K562 (cell line): Measurements from ENCODE around the gene GABRA6. TPM values are rescaled to one million over a fixed set of nuclear protein-coding genes. Genes with fewer than 3 reads are reported as not detected.

Experiments used
- ATAC-seq: fragments of 200-7000 bp; cut with Tn5 transposase; 3 replicates; pipeline ENCODE4 v1.9.1; 2020; ENCODE audit warnings: moderate library complexity
- BruUV-seq: library from RNA; stranded (reverse); fragments of 400-500 nt; replicated peaks from 2 replicates; lab custom pipeline; 2021; lab: Mats Ljungman, UMichigan
- CTCF ChIA-PET: fragments of 300-600 bp; formaldehyde crosslinking; extraction: SDS; loops from one replicate; lab custom pipeline; 2021; ENCODE audit warnings: low intra/inter-chr PET ratio; lab: Yijun Ruan, JAX
- POLR2A ChIA-PET: fragments of 300-600, 350-650 bp; sonication (Branson Sonifier 250); formaldehyde crosslinking; extraction: SDS; loops from one replicate; lab custom pipeline; 2021; ENCODE audit warnings: antibody characterized with exemption, inconsistent platforms; lab: Yijun Ruan, JAX
- DNase-seq, 4 experiments: peaks; one replicate each; pipeline versions ENCODE4 v3.0.0 to v3.0.0-alpha.2; 2011 to 2018; ENCODE audit warnings: low spot score in 3 of 4, mixed read lengths in 3 of 4; ENCODE audit errors: extremely low read depth in 1 of 4
- FAIRE-seq: peaks from 2 replicates; lab custom pipeline; 2011; peaks lifted over from hg19 to GRCh38; lab: Jason Lieb, UNC
- H2AFZ ChIP-seq: 2 replicates; pipeline ENCODE4 v1.6.0; 2011; ENCODE audit warnings: low read depth, low read length, control low read depth, inconsistent platforms
- H3K27ac ChIP-seq: fragments of 200-600 bp; 3 replicates; pipeline ENCODE4 v1.8.0; 2011; ENCODE audit warnings: low read depth, mild to moderate bottlenecking, control low read depth, inconsistent platforms, low read length, moderate library complexity, mixed read lengths; ENCODE audit errors: extremely low read depth
- H3K27me3 ChIP-seq, 2 experiments: fragments of 300-600 bp in 1 of 2; 2 replicates in 1 of 2; 3 replicates in 1 of 2; pipeline versions ENCODE4 v1.6.0 to v1.8.0; 2011; ENCODE audit warnings: inconsistent platforms in 2 of 2, low read length in 2 of 2, mild to moderate bottlenecking in 1 of 2, mixed read lengths in 1 of 2, moderate library complexity in 1 of 2; ENCODE audit not compliant: control insufficient read depth in 2 of 2, insufficient read depth in 2 of 2
- H3K36me3 ChIP-seq: fragments of 300-600 bp; 3 replicates; pipeline ENCODE4 v1.8.0; 2011; ENCODE audit warnings: mild to moderate bottlenecking, low read length, inconsistent platforms; ENCODE audit not compliant: control insufficient read depth, insufficient read depth
- H3K4me1 ChIP-seq, 2 experiments: fragments of 200-600 bp in 1 of 2; replicated peaks in 1 of 2; 2 replicates in 1 of 2; 3 replicates in 1 of 2; pipeline versions ENCODE4 v1.5.1 to v1.8.0; 2011; ENCODE audit warnings: inconsistent platforms in 2 of 2, low read length in 2 of 2, mild to moderate bottlenecking in 1 of 2, mixed read lengths in 1 of 2, moderate library complexity in 1 of 2; ENCODE audit not compliant: control insufficient read depth in 2 of 2, insufficient read depth in 2 of 2
- H3K4me2 ChIP-seq: 2 replicates; pipeline ENCODE4 v1.6.1; 2011; ENCODE audit warnings: low read length, control low read depth, inconsistent platforms, mixed read lengths; ENCODE audit not compliant: insufficient read depth
- H3K4me3 ChIP-seq: fragments of 200-600 bp; sonication (generic), shearing (Covaris generic); 2 replicates; pipeline ENCODE4 v1.5.1; 2016; ENCODE audit warnings: control low read depth, inconsistent platforms
- H3K79me2 ChIP-seq: fragments of 200-600 bp; 3 replicates; pipeline ENCODE4 v1.8.0; 2011; ENCODE audit warnings: low read length, inconsistent platforms; ENCODE audit not compliant: control insufficient read depth, insufficient read depth
- H3K9ac ChIP-seq, 2 experiments: 2 replicates each; pipeline versions ENCODE4 v1.6.0 to v1.6.1; 2011; ENCODE audit warnings: low read depth in 2 of 2, low read length in 2 of 2, control low read depth in 1 of 2, inconsistent platforms in 1 of 2, mild to moderate bottlenecking in 1 of 2, mixed read lengths in 1 of 2; ENCODE audit not compliant: insufficient read depth in 1 of 2
- H3K9me1 ChIP-seq: one replicate; pipeline ENCODE4 v1.6.0; 2011; ENCODE audit warnings: inconsistent platforms, mild to moderate bottlenecking, low read length, moderate library complexity; ENCODE audit not compliant: control insufficient read depth, insufficient read depth
- H3K9me3 ChIP-seq: replicated peaks from 2 replicates; pipeline ENCODE4 v1.5.1; 2011; ENCODE audit warnings: low read depth, low read length, inconsistent platforms; ENCODE audit not compliant: control insufficient read depth, insufficient read depth
- H4K20me1 ChIP-seq: replicated peaks from 2 replicates; pipeline ENCODE4 v1.6.1; 2011; ENCODE audit warnings: low read length, inconsistent platforms, mixed read lengths; ENCODE audit not compliant: control insufficient read depth, insufficient read depth
- AFF1 ChIP-seq, 2 experiments: fragments of 450-650 bp; IDR thresholded peaks; 2 replicates each; pipeline ENCODE4 v1.6.1; 2018; ENCODE audit warnings: mild to moderate bottlenecking in 2 of 2, low read depth in 1 of 2; ENCODE audit not compliant: partially characterized antibody in 2 of 2
- BDP1 ChIP-seq: IDR thresholded peaks from 3 replicates; pipeline ENCODE4 v1.6.1; 2011; ENCODE audit not compliant: insufficient read length, insufficient read depth
- BRD4 ChIP-seq: fragments of 200-600 bp; sonication (generic); IDR thresholded peaks from 2 replicates; pipeline ENCODE4 v1.6.1; 2017; ENCODE audit warnings: inconsistent platforms
- DPF2 ChIP-seq: fragments of 450-650 bp; IDR thresholded peaks from 2 replicates; pipeline ENCODE4 v1.6.1; 2016
- ETV5 ChIP-seq: sonication (generic); formaldehyde crosslinking; IDR thresholded peaks from 2 replicates; pipeline ENCODE4 v1.4.0; 2020; ENCODE audit warnings: low read depth, mild to moderate bottlenecking, missing genetic modification reagents
- KAT2B ChIP-seq: IDR thresholded peaks from one replicate; pipeline ENCODE4 v1.6.1; 2012; ENCODE audit warnings: low read depth, mild to moderate bottlenecking, control low read depth, inconsistent platforms, low read length, moderate library complexity
- RBM39 ChIP-seq: fragments of 200-400 bp; formaldehyde crosslinking; optimal IDR thresholded peaks from 2 replicates; pipeline ENCODE3; 2018; ENCODE audit warnings: low read depth, low read length
- RFX1 ChIP-seq: fragments of 450-650 bp; IDR thresholded peaks from 2 replicates; pipeline ENCODE4 v1.6.1; 2016; ENCODE audit warnings: mild to moderate bottlenecking, moderate library complexity
- SMAD2 ChIP-seq: fragments of 150-350 bp; IDR thresholded peaks from 2 replicates; pipeline ENCODE4 v1.6.1; 2014; ENCODE audit warnings: low read depth, mild to moderate bottlenecking, low read length
- SNRNP70 ChIP-seq: fragments of 200-400 bp; formaldehyde crosslinking; optimal IDR thresholded peaks from 2 replicates; pipeline ENCODE3; 2017; ENCODE audit warnings: low read depth, low read length
- STAT6 ChIP-seq: sonication (generic); formaldehyde crosslinking; IDR thresholded peaks from 2 replicates; pipeline ENCODE4 v1.8.1; 2023; ENCODE audit warnings: mild to moderate bottlenecking, missing genetic modification reagents
- ZBTB33 ChIP-seq: sonication (generic); formaldehyde crosslinking; IDR thresholded peaks from 2 replicates; pipeline ENCODE4 v1.8.1; 2023; ENCODE audit warnings: mild to moderate bottlenecking, missing genetic modification reagents
- ZNF134 ChIP-seq: fragments of 250-450 bp; sonication (Bioruptor Pico); conservative IDR thresholded peaks from 2 replicates; pipeline ENCODE4 v1.4.0; 2020
- ZNF174 ChIP-seq: fragments of 250-450 bp; sonication (Bioruptor Pico); IDR thresholded peaks from 2 replicates; pipeline ENCODE4 v1.4.0; 2020; ENCODE audit warnings: mild to moderate bottlenecking
- ZNF778 ChIP-seq: fragments of 450-650 bp; formaldehyde crosslinking; IDR thresholded peaks from 2 replicates; pipeline ENCODE4 v1.4.0; 2020; ENCODE audit warnings: mild to moderate bottlenecking, moderate library complexity
- WGBS: fragments of 100-300 bp; shearing (Covaris generic); methylation state at CpG from one replicate; pipeline ENCODE4 v1.1.6; 2016; ENCODE audit warnings: low coverage, mixed read lengths; ENCODE audit not compliant: insufficient coverage; ENCODE audit errors: missing lambda C conversion rate; 5-methylcytosine and 5-hydroxymethylcytosine counted together
- in situ Hi-C: fragments of 300-500 bp; cut with MboI; formaldehyde crosslinking; loops from 4 replicates; pipeline ENCODE4 v1.15.0; 2018; ENCODE audit warnings: inconsistent platforms, mixed read lengths
- intact Hi-C: fragments of 100-400 bp; cut with micrococcal nuclease; formaldehyde crosslinking; loops from 2 replicates; pipeline ENCODE4 v1.14.2; 2022
- polyA plus RNA-seq, 8 experiments: library from polyadenylated mRNA; depleted of rRNA in 4 of 8; stranded (reverse) in 5 of 8; unstranded in 3 of 8; fragments of >200 nt; fragmentation: Nextera tagmentation in 2 of 8; fragmentation: Illumina TruSeq in 1 of 8; extraction: Ambion mirVana in 2 of 8; extraction: Trizol in 1 of 8; gene quantifications; 2 replicates each; pipeline versions ENCODE4 v1.2.1 to v1.2.3, GENCODE V29; 2011 to 2014; ENCODE audit warnings: inconsistent platforms in 1 of 8, missing spikeins in 1 of 8
- total RNA-seq, 7 experiments: library from RNA; depleted of rRNA in 6 of 7; stranded (reverse); fragments of >200 nt in 6 of 7; fragmentation: Illumina TruSeq in 2 of 7; extraction: Trizol in 2 of 7; gene quantifications; 2 replicates each; pipeline versions ENCODE4 v1.2.1 to v1.2.3, GENCODE V29; 2011 to 2021; ENCODE audit warnings: low replicate concordance in 1 of 7

Gene GABRA6
- total and polyA plus RNA-seq, 9 of the 15 experiments (the other 6 are each of a cell fraction or from before 2014, with no cell fraction given): not detected

- no peak for TF ChIP-seq STAT6 (CRISPR knock-in tag)
- TF ChIP-seq ZNF778: no peak
- TF ChIP-seq DPF2: no peak
- no peak for TF ChIP-seq KAT2B
- no peak for TF ChIP-seq BDP1
- no peak for TF ChIP-seq ETV5
- TF ChIP-seq ZNF134 (CRISPR knock-in tag): no peak
- no peak for TF ChIP-seq SMAD2
- no peak for TF ChIP-seq ZNF174 (CRISPR knock-in tag)
- TF ChIP-seq SNRNP70: no peak
- no peak for TF ChIP-seq AFF1 (IDR thresholded peaks at IDR 0.05; ENCODE audit: low read depth in 1 of 2, partially characterized antibody in 2 of 2)
- no peak for TF ChIP-seq RBM39
- no peak for TF ChIP-seq BRD4
- TF ChIP-seq RFX1: no peak
- TF ChIP-seq ZBTB33: no peak
- TF ChIP-seq, all 486 proteins: peak for 0
- H2AFZ ChIP-seq: no peak overlapping the region
- no peaks in the 10 kb centered on the region for H3K9me1 ChIP-seq
- H3K4me2 ChIP-seq: no peak overlapping the region
- no peak for DNase-seq
- H3K79me2 ChIP-seq: no peaks in the 10 kb centered on the region
- WGBS: 3% methylated on average over 10 of the region's 10 CpGs
- H4K20me1 ChIP-seq: no peaks in the 10 kb centered on the region
- no peaks in the 10 kb centered on the region for H3K4me1 ChIP-seq
- no peaks in the 10 kb centered on the region for H3K36me3 ChIP-seq
- no peaks in the 10 kb centered on the region for H3K27me3 ChIP-seq
- no TSS peak for BruUV-seq
- no peak overlapping the region for H3K4me3 ChIP-seq
- no peak overlapping the region for H3K27ac ChIP-seq
- ChIA-PET CTCF (no interaction called here), POLR2A (no interaction called here)
- no peak for FAIRE-seq
- H3K9me3 ChIP-seq: no peaks in the 10 kb centered on the region
- intact Hi-C loops: no loop called here
- no peak for ATAC-seq
- H3K9ac ChIP-seq: no peak overlapping the region
- in situ Hi-C loops: no loop called here
These were observed 65.7 kb downstream of the GABRA6 start for GRCh38 chr5:161751265-161751664.
